ENCODE measurements around the gene SLC16A7. TPM values are rescaled to one million over a fixed set of nuclear protein-coding genes. Genes with fewer than 3 reads are reported as not detected.

SLC16A7 gene
- total RNA-seq, 1 donor from 2014 or later = 32.6 TPM

GRCh38 chr12:59660921-59661597 lies 65.2 kb downstream of the SLC16A7 start:
- Mint-ChIP-seq H3K27ac (ENCODE audit: unreplicated experiment) (no peak overlapping the region), H3K36me3 (ENCODE audit: unreplicated experiment) (peaks cover 7% of the 10 kb centered on the region), H3K27me3 (ENCODE audit: unreplicated experiment) (no peaks in the 10 kb centered on the region), H3K4me3 (ENCODE audit: unreplicated experiment) (no peak overlapping the region), H3K4me1 (ENCODE audit: unreplicated experiment) (peaks cover 19% of the 10 kb centered on the region), H3K9me3 (ENCODE audit: unreplicated experiment) (peaks cover 4% of the 10 kb centered on the region)
- TF ChIP-seq CTCF (IDR thresholded peaks at IDR 0.05) = no peak
- no peak for DNase-seq (ENCODE audit: extremely low spot score, unreplicated experiment)

GRCh38 chr12:59664495-59664894 lies 68.7 kb downstream of the SLC16A7 start:
- Mint-ChIP-seq H3K27me3 (ENCODE audit: unreplicated experiment) (no peaks in the 10 kb centered on the region), H3K4me1 (ENCODE audit: unreplicated experiment) (peaks cover 14% of the 10 kb centered on the region), H3K4me3 (ENCODE audit: unreplicated experiment) (no peak overlapping the region), H3K27ac (ENCODE audit: unreplicated experiment) (no peak overlapping the region), H3K36me3 (ENCODE audit: unreplicated experiment) (peaks cover 13% of the 10 kb centered on the region), H3K9me3 (ENCODE audit: unreplicated experiment) (peaks cover 23% of the 10 kb centered on the region)
- TF ChIP-seq CTCF (IDR thresholded peaks at IDR 0.05) = no peak
- no peak for DNase-seq (ENCODE audit: extremely low spot score, unreplicated experiment)

- peaks cover 6% of the 10 kb centered on the region for H3K4me1 Mint-ChIP-seq (ENCODE audit: unreplicated experiment)
- peaks cover 13% of the 10 kb centered on the region for H3K36me3 Mint-ChIP-seq (ENCODE audit: unreplicated experiment)
- no peak overlapping the region for H3K4me3 Mint-ChIP-seq (ENCODE audit: unreplicated experiment)
- no peaks in the 10 kb centered on the region for H3K27me3 Mint-ChIP-seq (ENCODE audit: unreplicated experiment)
- H3K27ac Mint-ChIP-seq (ENCODE audit: unreplicated experiment) = no peak overlapping the region
- peaks cover 23% of the 10 kb centered on the region for H3K9me3 Mint-ChIP-seq (ENCODE audit: unreplicated experiment)
- TF ChIP-seq CTCF (IDR thresholded peaks at IDR 0.05) = no peak
- no peak for DNase-seq (ENCODE audit: extremely low spot score, unreplicated experiment)
Observed at GRCh38 chr12:59665701-59666100, 69.9 kb downstream of the SLC16A7 start.

GRCh38 chr12:59668674-59669073 lies 72.8 kb downstream of the SLC16A7 start:
- no peak overlapping the region for H3K4me3 Mint-ChIP-seq (ENCODE audit: unreplicated experiment)
- H3K4me1 Mint-ChIP-seq (ENCODE audit: unreplicated experiment) = no peaks in the 10 kb centered on the region
- H3K27ac Mint-ChIP-seq (ENCODE audit: unreplicated experiment) = no peak overlapping the region
- no peak for TF ChIP-seq CTCF (IDR thresholded peaks at IDR 0.05)
- no peak for DNase-seq (ENCODE audit: extremely low spot score, unreplicated experiment)
- H3K36me3 Mint-ChIP-seq (ENCODE audit: unreplicated experiment) = peaks cover 10% of the 10 kb centered on the region
- H3K9me3 Mint-ChIP-seq (ENCODE audit: unreplicated experiment) = peaks cover 23% of the 10 kb centered on the region
- H3K27me3 Mint-ChIP-seq (ENCODE audit: unreplicated experiment) = no peaks in the 10 kb centered on the region

- Mint-ChIP-seq H3K9me3 (ENCODE audit: unreplicated experiment) (peaks cover 10% of the 10 kb centered on the region), H3K4me3 (ENCODE audit: unreplicated experiment) (no peak overlapping the region), H3K27me3 (ENCODE audit: unreplicated experiment) (no peaks in the 10 kb centered on the region), H3K27ac (ENCODE audit: unreplicated experiment) (no peak overlapping the region), H3K36me3 (ENCODE audit: unreplicated experiment) (peaks cover 3% of the 10 kb centered on the region), H3K4me1 (ENCODE audit: unreplicated experiment) (no peaks in the 10 kb centered on the region)
- no peak for DNase-seq (ENCODE audit: extremely low spot score, unreplicated experiment)
- no peak for TF ChIP-seq CTCF (IDR thresholded peaks at IDR 0.05)
Observed at GRCh38 chr12:59672273-59672672, 76.4 kb downstream of the SLC16A7 start.
